GM23338 (cell line): Measurements from ENCODE around the gene GUCA2A.

Experiments used
- CREB1 ChIP-seq: fragments of 250-450 bp; sonication (Bioruptor Pico); IDR thresholded peaks from 2 replicates; pipeline ENCODE4 v1.5.0; 2020; ENCODE audit warnings: low read depth, mild to moderate bottlenecking, moderate library complexity
- EZH2 ChIP-seq: fragments of 200-600 bp; sonication (generic); IDR thresholded peaks from one replicate; pipeline ENCODE4 v1.8.0; 2017; ENCODE audit warnings: antibody characterized with exemption, mild to moderate bottlenecking, low read depth; ENCODE audit not compliant: unreplicated experiment
- EZH2phosphoT487 ChIP-seq: fragments of 200-600 bp; sonication (generic); IDR thresholded peaks from one replicate; pipeline ENCODE4 v1.8.1; 2018; ENCODE audit warnings: antibody characterized with exemption; ENCODE audit not compliant: unreplicated experiment
- JUNB ChIP-seq: IDR thresholded peaks from one replicate; pipeline ENCODE4 v1.6.1; 2016; ENCODE audit warnings: antibody characterized with exemption; ENCODE audit not compliant: unreplicated experiment
- NANOG ChIP-seq: IDR thresholded peaks from 2 replicates; pipeline ENCODE4 v1.6.1; 2016; ENCODE audit warnings: antibody characterized with exemption, borderline replicate concordance
- POLR2AphosphoS5 ChIP-seq: IDR thresholded peaks from 2 replicates; pipeline ENCODE4 v1.6.1; 2016; ENCODE audit warnings: antibody characterized with exemption, low read depth
- ZNF114 ChIP-seq: fragments of 250-450 bp; sonication (Bioruptor Pico); IDR thresholded peaks from 2 replicates; pipeline ENCODE4 v1.5.0; 2020; ENCODE audit warnings: mild to moderate bottlenecking, moderate library complexity
- TF ChIP-seq, protein P1 (sequence below), 2 experiments: fragments of 200-600 bp in 1 of 2; sonication (generic) in 1 of 2; conservative IDR thresholded peaks; 2 replicates each; pipeline versions ENCODE4 v1.5.1 to v1.6.1; 2016 to 2017; ENCODE audit warnings: antibody characterized with exemption in 2 of 2, low read depth in 2 of 2, mild to moderate bottlenecking in 2 of 2, moderate library complexity in 1 of 2
- TF ChIP-seq, protein P2 (sequence below): IDR thresholded peaks from one replicate; pipeline ENCODE4 v1.6.1; 2018; ENCODE audit warnings: antibody characterized with exemption; ENCODE audit not compliant: unreplicated experiment

DNA sequence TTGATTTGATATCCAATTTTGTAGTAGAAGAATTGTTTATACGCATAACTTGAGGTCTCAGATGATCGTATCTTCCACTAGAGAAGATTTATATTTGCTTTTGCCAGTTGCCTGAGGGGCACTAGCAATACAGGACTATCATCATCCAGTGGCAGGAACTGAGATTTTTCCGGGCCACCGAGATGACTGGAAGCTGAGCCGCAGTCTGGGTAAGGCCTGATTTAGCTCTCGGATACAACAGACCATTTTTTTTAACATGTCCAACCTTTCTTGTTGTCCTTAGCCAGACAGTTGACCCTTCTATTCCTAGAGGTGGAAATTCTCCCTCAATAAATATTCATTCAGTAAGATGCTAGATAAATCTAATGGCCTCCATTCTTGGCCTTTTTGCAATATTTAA lies 36.8 kb downstream of the GUCA2A start:
- TF ChIP-seq POLR2AphosphoS5 (no peak), EZH2 (no peak), NANOG (no peak), CREB1 (CRISPR knock-in tag) (no peak), EZH2phosphoT487 (no peak), ZNF114 (CRISPR knock-in tag) (no peak), JUNB (no peak)
- TF ChIP-seq, protein P1, sequence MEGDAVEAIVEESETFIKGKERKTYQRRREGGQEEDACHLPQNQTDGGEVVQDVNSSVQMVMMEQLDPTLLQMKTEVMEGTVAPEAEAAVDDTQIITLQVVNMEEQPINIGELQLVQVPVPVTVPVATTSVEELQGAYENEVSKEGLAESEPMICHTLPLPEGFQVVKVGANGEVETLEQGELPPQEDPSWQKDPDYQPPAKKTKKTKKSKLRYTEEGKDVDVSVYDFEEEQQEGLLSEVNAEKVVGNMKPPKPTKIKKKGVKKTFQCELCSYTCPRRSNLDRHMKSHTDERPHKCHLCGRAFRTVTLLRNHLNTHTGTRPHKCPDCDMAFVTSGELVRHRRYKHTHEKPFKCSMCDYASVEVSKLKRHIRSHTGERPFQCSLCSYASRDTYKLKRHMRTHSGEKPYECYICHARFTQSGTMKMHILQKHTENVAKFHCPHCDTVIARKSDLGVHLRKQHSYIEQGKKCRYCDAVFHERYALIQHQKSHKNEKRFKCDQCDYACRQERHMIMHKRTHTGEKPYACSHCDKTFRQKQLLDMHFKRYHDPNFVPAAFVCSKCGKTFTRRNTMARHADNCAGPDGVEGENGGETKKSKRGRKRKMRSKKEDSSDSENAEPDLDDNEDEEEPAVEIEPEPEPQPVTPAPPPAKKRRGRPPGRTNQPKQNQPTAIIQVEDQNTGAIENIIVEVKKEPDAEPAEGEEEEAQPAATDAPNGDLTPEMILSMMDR (conservative IDR thresholded peaks at IDR 0.05; ENCODE audit: low read depth in 2 of 2), result no peak
- TF ChIP-seq, protein P2, sequence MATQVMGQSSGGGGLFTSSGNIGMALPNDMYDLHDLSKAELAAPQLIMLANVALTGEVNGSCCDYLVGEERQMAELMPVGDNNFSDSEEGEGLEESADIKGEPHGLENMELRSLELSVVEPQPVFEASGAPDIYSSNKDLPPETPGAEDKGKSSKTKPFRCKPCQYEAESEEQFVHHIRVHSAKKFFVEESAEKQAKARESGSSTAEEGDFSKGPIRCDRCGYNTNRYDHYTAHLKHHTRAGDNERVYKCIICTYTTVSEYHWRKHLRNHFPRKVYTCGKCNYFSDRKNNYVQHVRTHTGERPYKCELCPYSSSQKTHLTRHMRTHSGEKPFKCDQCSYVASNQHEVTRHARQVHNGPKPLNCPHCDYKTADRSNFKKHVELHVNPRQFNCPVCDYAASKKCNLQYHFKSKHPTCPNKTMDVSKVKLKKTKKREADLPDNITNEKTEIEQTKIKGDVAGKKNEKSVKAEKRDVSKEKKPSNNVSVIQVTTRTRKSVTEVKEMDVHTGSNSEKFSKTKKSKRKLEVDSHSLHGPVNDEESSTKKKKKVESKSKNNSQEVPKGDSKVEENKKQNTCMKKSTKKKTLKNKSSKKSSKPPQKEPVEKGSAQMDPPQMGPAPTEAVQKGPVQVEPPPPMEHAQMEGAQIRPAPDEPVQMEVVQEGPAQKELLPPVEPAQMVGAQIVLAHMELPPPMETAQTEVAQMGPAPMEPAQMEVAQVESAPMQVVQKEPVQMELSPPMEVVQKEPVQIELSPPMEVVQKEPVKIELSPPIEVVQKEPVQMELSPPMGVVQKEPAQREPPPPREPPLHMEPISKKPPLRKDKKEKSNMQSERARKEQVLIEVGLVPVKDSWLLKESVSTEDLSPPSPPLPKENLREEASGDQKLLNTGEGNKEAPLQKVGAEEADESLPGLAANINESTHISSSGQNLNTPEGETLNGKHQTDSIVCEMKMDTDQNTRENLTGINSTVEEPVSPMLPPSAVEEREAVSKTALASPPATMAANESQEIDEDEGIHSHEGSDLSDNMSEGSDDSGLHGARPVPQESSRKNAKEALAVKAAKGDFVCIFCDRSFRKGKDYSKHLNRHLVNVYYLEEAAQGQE, result no peak
